GM18861 (cell line): ENCODE results near the gene SLIT3.
"Not testable (repeated sequence)": the region's sequence is repeated elsewhere in the genome, so short reads cannot be mapped to it uniquely, and the experiment has no call there.

Experiments used
- ATAC-seq: cut with Tn5 transposase; IDR thresholded peaks from one replicate; pipeline ENCODE4 v1.9.1; 2021; ENCODE audit not compliant: unreplicated experiment

The SLIT3 gene

GRCh38 chr5:169222934-169223594 is 77.9 kb downstream of the SLIT3 start:
- no peak for ATAC-seq

- no peak for ATAC-seq
These were observed 79.4 kb downstream of the SLIT3 start for GRCh38 chr5:169221519-169221918.

DNA sequence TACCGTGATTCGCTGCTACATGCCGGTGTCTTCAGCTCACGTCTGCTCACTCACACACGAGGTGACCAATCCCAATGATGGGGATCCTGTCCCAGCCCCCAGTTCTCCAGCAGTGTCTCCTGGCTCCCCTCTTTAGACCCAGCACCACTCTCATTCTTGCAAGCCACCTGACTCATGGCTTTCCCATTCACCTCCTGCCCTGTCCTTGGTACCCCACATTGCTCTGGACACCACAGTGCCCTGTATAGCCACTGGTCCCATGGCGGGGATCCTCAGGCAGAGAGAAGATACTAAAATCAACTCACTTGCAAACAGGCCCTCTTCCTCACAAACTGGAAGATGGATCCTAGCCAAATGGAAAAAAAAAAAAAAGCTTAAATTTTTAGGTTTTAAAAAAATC is 81.0 kb downstream of the SLIT3 start:
- no peak for ATAC-seq

GRCh38 chr5:169219351-169219750 is 81.6 kb downstream of the SLIT3 start:
- no peak for ATAC-seq

GRCh38 chr5:169218861-169219260 is 82.1 kb downstream of the SLIT3 start:
- ATAC-seq: no peak

DNA sequence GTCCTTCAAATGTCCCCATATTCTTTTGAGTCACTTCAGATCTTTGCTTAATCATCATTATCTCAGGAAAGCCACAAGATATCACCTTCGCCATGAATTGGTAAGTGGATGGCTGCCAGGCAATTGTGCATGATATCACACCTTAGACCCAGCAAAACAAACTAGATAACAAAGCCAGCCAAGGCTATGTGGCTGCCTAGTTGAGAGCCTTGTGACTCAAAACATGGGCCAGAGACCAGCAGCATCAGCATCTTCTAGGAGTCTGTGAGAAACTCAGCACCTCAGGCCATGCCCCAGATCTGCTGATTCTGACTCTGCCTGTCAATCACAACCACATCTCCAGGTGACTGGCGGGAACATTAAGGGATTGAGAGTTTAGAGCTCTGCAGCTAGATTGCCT is 82.8 kb downstream of the SLIT3 start:
- ATAC-seq: no peak

DNA sequence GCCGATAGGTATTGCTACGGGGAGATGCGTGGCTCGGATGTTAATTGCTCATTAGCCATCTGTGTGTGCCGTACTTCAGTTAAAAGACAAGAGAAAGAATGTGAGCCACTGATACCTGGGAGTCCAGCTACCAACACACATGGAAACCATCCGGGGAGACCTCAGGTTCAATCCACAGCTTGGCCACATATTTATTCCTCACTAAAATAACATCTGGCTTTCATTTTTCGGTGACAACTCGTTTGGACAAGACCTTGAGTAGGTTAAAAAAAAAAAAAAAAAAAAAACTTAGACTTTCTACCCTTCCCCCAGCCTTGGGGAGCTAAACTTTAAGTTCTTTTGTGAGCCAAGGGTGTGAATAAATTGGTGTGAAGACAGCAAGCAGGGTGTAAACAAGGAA is 84.1 kb downstream of the SLIT3 start:
- ATAC-seq: no peak

- no peak for ATAC-seq
These were observed 87.5 kb downstream of the SLIT3 start for GRCh38 chr5:169213479-169213878.

GRCh38 chr5:169211761-169212160 is 89.2 kb downstream of the SLIT3 start:
- not testable (repeated sequence) for ATAC-seq

- no peak for ATAC-seq
These were observed 96.0 kb downstream of the SLIT3 start for GRCh38 chr5:169204788-169205400.

DNA sequence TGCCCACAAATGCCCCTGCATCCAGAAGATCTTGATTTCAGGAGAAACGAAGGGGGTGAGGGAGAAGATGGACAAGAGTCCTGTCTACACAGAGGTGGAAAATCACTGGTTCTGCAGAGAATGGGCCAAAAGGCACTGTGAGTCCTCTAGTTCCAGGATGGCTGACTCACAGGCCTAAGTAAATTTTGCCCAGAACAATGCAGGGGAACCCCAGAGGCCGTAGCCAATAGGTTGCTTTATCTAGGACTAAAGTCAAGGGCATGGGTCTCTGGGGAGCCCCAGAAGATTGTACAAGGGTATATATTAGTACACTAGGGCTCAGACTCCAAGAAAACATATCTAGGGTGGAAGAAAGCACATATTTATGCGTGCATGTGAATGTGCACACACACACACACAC is 98.0 kb downstream of the SLIT3 start:
- no peak for ATAC-seq

DNA sequence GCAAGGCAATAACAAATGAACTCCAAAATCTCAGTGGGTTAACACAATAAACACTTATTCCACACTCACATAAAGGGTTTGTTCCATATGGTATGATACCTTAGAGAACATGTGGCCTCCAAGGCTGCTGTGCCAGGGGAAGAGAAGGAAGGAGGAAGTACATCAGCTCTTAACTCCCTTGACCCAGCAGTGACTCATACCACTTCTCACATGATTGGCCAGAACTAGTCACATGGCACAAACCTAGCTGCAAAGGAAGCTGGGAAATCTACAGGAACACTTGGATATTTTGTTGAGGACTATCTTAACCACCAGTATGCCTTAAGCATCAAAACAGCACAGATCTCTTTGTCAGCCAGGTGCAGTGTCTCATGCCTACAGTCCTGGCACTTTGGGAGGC is 99.3 kb downstream of the SLIT3 start:
- no peak for ATAC-seq

GRCh38 chr5:169200125-169200778 is 100.7 kb downstream of the SLIT3 start:
- no peak for ATAC-seq

- no peak for ATAC-seq
These were observed 103.6 kb downstream of the SLIT3 start for GRCh38 chr5:169197343-169197742.

GRCh38 chr5:169196059-169196458 is 104.9 kb downstream of the SLIT3 start:
- ATAC-seq: no peak

DNA sequence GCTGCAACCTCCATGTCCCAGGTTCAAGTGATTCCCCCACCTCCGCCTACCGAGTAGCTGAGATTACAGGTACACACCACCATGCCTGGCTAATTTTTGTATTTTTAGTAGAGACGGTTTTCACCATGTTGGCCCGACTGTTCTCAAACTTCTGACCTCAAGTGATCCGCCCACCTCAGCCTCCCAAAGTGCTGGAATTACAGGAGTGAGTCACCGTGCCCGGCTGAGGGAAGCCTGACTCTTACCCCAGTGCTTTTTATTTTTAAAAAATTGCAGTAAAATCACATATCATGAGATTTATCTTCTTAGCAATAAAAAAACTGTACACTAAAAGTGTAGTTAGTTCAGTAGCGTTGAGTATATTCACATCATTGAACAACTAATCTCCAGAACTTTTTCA is 105.3 kb downstream of the SLIT3 start:
- no peak for ATAC-seq

DNA sequence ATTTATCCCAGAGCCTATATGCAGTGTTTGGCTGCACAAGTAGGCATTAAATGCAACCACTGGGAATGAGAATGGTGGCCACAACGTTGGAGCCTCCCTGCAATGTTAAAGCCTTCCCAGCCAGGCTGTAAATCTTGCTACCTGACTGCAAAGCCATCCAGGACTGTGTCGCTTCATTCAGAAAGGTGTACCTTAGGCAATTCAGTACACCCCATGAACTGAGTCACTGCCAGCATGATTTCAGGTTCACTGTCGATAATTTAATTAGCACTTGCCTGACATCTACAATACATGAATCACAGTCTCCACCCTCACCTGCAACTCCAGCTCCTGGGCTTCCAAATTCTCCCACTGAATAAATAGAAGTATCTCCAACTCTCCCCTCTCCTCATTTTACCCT is 108.4 kb downstream of the SLIT3 start:
- ATAC-seq: no peak

GRCh38 chr5:169190849-169191248 is 110.1 kb downstream of the SLIT3 start:
- ATAC-seq: no peak

DNA sequence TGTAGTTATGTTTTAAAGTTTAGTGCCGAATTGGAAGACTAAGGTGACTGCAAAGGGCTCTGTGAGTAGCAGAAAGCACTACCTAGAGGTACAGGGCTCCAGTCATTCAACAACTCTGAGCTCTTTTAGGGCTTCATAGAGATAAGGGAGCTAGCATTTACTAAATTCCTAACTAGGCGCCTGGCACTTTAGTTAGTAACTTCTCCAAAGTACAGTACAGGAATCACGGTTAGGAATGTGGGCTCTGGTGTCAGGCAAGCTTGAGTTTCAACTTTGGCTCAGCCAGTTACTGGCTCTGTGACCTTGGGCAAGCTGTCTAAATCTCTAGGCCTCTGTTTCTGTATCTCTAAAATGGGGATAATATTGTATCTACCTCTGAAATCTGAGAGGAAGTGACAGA is 115.3 kb downstream of the SLIT3 start:
- no peak for ATAC-seq

DNA sequence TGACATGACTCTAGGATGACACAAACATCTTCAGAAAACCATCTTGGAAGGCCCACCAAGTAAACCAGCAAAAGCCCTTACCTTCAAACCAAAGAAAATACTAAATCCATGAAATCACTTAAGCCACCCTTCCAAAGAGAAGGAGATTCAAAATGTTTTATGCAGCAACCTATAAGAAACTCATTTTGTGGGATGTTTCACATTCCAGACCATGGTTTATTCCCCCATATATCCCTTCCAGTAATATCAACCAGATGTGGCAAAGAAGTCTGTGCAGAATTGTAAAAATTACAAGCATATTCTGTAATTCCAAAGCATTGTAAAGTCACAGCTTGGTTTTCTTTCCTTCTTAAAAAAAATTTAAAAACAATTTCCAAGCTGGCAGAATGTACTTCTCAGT is 117.4 kb downstream of the SLIT3 start:
- no peak for ATAC-seq

- ATAC-seq: no peak
These were observed 118.1 kb downstream of the SLIT3 start for GRCh38 chr5:169182797-169183196.

GRCh38 chr5:169181814-169182213 is 119.1 kb downstream of the SLIT3 start:
- ATAC-seq: no peak

- no peak for ATAC-seq
These were observed 122.2 kb downstream of the SLIT3 start for GRCh38 chr5:169178754-169179153.
